ENCODE results near the gene RHPN2.
"Not testable (repeated sequence)": the region's sequence is repeated elsewhere in the genome, so short reads cannot be mapped to it uniquely, and the experiment has no call there.

Gene RHPN2

DNA sequence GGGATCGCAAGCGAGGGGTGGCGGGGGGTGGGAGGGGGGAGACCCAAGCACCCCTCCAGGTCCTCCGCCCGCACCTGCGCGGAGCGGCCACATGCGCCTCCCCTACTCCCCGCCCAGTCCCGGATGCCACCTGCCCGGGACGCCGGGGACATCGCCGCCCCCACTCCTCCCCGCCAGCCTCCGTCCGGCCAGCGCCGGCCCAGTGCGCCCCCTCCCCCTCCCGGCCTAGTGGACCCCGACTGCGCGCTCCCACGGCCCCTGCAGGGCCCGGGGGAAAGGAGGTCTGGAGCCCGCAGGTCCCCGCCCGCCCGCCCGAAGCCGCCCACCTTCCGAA lies 263 bp downstream of the RHPN2 start:
- no peak for DNase-seq (ENCODE audit: low spot score)

DNA sequence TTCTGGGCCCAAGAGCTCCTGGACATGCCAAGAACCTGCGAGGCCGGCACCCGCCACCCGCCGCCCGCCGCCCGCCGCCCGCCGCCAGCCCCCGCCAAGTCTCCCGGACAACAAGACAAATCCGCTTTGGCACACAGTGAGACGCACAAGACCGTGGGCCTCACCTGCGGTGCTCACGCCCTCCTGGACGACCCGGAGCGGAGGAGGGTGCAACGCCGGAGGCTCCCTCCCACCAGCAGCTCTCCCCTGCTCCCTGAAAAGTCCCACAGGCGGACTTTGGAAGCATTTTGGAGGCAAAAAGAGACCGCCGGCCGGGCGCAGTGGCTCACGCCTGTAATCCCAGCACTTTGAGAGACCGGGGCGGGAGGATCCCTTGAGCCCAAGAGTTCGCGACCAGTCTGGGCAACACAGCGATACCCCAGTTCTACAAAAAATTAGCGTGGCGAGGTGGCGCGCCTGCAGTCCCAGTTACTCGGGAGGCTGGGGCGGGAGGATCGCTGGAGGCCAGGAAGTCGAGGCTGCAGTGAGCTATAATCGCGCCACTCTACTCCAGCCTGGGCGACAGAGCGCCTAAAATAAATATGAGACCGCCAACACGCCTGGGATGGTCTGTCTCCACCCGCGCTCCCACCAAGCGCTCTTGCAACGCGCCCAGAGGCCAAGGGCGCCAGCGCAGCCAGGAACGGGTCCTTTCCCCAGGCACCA lies 783 bp downstream of the RHPN2 start:
- DNase-seq (ENCODE audit: low spot score) = no peak

DNA sequence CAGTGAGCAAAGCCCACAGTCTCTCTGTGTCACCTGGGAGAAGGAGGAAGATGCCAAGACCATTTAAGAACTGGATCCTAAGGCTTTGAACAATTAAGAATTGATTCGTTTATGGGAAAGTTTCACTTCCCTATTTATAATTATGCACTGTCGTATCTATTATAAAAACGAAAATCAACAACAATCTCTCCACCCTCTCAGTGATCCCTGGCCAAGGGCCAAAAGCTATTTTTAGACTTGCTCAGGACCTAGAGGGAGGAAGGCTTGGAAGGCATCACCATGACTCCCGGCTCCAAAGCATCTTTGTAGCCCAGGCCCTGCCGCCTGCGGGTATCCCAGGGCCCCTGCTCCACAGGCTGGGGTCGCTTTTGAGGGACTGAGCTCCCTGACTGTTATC lies 1.3 kb downstream of the RHPN2 start:
- no peak for DNase-seq (ENCODE audit: low spot score)

DNA sequence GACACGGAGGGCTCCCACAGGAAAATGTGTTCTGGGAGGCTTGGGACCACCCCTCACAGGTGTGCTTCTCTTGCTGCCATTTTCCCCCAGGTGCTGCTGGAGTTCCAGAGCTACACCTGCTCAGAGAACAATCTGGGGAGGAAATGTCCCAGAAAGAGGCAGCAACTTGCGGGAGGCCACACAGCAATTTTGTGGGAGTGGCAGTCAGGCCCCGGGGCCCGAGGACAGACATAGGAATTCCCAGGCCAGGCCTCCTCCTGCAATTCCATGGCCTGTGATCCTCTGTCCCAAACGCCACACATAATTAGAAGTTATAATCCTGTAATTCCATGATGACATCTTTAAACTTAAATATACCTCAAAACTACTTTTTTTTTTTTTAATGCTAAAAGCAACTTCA lies 1.8 kb downstream of the RHPN2 start:
- no peak for DNase-seq (ENCODE audit: low spot score)

DNA sequence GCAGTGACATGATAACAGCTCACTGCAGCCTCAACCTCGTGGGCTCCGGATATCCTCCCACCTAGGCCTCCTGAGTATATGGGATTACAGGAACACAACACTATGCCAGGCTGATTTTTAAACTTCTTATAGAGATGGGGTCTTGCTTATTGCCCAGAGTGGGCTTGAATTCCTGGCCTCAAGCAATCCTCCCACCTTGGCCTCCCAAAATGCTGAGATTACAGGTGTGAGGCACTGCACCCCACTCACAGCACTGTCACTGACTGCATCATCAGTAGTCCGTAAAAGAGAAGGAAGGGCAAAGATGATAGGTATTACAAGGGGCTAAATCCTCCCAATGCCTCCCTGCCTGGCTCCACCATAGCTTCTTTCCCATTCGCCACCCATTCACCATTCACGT lies 4.1 kb downstream of the RHPN2 start:
- DNase-seq (ENCODE audit: low spot score) = no peak

DNA sequence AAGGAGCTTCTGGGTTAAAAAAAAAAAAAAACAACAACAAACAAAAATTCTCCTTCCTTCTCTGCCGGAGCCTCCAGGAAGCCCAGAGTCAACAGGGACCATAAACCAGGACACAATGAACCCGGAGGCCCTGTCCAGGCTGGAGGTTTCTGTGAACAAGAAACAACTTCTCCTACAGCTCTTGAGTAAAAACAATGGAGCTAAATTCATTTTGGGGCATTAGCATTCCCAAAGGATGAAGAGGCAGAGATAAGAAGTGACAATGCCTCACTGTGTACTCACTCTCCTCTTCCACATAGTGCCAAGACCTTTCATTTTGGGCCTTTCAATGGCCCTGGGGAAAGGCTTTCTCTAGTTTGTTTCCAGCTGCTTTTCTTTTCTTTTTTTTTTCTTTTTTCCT lies 9.0 kb downstream of the RHPN2 start:
- DNase-seq (ENCODE audit: low spot score) = no peak

DNA sequence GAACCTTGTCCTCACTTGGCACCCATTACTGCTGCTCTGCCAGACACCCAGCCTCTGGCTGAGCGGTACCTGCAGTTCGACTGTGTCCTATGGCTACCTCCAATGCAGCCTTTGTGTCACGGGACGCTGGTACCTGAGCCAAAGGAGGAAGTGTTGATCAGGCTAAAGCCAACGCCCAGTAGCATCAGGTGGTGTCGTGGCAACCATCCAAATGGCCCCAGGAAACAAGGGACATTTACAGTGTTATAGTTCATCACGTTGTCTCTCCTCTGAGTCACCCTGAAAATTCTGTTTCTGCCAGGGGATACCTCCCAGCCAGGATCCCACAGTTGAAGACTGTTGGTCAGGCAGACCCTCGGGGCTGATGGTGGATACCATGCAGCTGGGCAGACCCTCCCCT lies 10.1 kb downstream of the RHPN2 start:
- no peak for DNase-seq (ENCODE audit: low spot score)

DNA sequence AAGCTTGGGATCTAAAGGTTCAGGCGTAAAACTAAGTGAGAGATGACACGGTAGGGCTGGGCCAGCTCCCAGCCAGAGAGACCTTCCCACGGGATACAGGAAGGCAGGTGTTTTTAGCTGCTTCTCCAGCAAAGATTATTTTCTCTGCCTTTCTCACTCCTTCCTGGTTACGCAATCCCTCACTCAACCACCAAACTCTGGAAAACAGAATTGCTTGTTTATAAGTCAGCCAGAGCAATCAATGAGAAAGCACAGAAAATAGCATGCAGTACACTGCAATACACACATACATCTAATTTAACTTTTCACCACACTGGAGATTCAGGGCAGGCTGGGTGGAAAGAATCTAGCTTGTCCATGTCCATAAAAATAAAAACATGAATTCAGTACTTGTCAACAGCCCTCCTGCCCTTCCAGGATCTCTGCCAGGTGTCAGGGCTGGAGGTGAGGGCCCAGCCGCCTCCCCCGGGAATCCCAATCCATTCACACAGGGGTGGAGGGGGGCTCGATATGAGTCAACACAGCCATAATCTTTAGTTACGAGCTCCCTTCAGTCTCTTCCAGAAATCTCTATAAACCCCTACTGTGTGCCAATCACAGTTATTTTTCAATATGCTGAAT lies 12.2 kb downstream of the RHPN2 start:
- DNase-seq (ENCODE audit: low spot score) = no peak

DNA sequence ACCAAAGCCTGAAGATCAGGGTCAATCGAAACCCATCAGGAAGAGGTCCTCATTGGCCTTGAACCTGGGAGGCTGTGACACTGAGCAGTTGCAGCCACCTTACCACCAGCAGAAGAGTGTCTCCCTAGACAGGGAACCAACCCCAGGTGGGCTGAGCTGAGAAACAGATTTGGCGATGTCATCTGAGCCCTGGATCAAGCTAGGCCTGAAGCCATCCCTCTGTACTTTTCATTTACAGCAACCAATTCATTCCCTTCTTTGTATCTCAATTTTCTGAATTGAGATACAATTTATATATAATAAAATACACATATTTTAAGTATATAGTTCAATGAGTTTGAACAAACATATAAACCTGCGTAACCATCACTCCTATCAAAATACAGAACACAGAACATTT lies 14.6 kb downstream of the RHPN2 start:
- no peak for DNase-seq (ENCODE audit: low spot score)

DNA sequence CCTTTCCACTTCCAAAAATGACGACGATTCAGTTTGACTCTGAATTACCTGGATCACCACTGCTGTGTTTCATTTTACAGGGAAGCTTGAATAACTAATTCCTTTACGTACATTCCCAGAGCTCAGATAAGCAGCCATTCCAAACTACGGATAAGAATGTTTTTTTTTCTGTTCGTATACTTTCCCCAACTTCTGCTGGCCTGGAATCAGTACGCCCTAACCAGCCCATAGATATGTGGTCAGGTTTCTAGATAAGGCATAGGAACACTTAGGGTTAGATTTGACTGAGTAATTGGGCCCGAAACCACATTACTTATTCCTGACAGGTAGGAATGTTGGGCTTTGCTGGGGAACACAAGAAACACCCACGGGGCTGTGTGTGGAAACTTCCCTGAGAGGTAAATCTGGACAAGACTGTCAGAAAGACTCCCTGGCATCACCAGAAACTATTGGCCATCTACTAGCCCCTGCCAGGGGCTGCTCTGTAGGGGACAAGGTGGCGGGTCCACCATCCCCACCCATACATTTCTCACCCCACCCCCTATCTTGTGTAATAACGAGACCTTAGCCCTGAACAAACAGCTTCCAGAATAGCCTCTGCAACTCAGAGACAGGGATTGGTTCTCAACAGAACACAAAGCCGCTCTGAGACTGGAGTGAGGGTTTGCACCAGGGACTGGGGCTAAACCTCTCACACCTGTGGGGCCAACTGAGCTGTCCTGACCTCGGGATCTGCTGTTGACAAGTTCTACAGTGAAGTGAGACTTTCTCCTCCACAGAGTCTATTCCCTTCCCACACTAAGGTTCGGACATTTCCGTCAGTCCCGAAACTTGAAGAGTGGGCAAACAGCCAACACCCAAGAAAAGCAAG lies 15.6 kb downstream of the RHPN2 start:
- DNase-seq (ENCODE audit: low spot score) = no peak

DNA sequence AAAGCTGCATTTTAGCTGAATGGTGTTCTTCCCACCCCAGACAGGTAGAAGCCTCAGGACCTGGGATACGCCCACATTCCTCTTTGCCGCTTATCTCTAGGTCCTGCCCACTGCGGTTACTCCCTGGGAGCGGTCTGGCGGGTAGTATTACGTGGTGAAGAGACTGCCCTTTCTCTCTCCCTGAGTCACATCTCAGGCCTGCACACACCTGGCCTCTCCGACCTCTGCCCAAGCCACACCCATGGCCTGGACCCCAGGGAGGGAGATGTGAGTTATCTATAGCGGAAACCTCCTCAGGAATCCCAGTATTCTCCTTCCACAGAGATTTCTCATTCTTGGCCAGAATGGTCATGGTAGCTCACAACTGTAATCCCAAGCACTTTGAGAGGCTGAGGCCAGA lies 17.3 kb downstream of the RHPN2 start:
- DNase-seq (ENCODE audit: low spot score) = no peak

DNA sequence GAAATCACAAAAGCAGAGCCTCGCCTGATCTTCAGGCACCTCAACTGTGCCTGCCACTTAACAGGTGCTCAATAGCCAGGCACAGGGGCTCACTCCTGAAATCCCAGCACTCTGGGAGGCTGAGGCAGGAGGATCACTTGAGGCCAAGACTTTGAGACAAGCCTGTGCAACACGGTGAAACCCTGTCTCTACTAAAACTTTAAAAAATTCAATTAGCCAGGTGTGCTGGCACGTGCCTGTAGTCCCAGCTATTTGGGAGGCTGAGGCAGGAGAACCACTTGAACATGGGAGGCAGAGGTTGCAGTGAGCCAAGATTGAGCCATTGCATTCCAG lies 22.9 kb downstream of the RHPN2 start:
- not testable (repeated sequence) for DNase-seq (ENCODE audit: low spot score)

DNA sequence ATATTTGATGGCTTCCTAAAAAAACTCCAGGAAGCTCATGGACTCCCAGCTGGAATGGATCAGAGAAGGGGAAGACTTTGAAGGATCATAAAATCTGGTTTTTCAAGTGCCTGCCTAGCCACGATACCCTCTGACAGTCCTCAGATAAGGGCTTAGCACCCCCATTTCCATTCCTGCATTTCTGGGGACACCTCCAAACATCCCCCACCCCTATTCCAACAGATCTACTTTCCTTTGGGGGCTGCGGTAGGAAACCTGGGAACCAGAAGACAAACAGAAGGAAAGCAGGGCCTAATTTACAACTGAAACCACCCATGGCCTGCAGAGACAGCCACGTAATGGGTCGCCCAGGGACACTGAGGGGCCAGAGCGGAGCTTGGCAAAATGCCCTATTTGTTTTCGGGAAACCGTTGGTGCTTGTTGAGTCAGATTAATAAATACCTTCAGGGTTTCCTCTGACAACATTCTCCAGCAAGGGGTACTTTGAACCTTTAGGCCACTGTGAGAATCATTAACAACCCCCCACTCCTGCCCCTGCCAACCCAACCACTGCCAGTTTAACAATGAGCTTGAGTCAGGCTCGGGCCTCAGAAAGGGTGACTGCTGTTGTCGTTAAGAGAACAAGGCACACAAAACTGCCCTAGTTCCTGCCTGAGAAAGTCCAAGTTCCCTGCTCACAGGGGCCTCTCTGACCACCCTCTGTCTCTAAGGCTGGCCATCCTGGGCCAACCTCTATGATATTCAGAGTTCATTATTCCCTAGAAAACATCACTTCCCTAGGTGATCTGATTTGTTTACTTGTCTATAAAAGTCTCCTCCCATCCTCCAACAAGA lies 23.5 kb downstream of the RHPN2 start:
- peak; percentile 52 for DNase-seq (ENCODE audit: low spot score)

DNA sequence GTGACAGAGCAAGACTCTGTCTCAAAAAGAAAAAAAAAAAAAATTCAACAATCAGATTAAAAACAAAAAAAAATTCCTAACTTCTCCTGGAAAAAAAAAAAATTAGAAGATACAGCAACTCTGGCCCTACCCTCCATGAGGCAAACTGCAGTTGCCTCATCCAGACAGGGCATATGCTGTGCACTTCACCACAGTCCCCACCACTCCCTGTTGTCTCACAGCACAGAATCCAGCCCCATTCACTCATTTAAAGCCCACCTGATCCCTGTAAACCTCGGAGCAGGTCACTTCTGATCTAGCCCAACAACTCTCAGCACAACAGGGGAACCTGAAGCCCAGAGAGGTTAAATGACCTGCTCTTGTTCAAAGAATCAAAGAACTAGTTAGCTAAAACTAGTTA lies 24.9 kb downstream of the RHPN2 start:
- DNase-seq (ENCODE audit: low spot score) = no peak

DNA sequence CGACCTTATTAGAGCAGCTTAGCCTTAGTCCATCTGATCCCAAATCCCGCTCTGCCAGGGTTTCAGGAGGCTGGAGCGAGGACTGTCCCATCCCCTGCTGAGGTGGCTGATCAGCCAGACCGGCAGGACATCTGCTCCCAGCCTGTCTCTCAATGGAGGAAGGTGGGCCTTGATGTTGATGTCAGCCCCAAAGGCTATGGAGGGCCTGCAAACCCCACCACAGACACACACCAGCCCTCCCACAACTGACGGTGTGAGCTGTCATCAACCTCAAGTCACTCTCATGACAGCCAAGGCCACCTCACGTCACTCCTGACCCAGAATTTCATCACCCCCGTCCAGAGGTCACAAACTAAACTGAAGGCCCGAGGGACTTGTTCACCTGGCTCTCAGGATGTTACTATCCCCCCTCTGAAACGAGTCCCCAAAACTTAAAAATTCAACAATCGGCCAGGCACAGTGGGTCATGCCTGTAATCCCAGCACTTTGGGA lies 25.5 kb downstream of the RHPN2 start:
- DNase-seq (ENCODE audit: low spot score) = no peak

DNA sequence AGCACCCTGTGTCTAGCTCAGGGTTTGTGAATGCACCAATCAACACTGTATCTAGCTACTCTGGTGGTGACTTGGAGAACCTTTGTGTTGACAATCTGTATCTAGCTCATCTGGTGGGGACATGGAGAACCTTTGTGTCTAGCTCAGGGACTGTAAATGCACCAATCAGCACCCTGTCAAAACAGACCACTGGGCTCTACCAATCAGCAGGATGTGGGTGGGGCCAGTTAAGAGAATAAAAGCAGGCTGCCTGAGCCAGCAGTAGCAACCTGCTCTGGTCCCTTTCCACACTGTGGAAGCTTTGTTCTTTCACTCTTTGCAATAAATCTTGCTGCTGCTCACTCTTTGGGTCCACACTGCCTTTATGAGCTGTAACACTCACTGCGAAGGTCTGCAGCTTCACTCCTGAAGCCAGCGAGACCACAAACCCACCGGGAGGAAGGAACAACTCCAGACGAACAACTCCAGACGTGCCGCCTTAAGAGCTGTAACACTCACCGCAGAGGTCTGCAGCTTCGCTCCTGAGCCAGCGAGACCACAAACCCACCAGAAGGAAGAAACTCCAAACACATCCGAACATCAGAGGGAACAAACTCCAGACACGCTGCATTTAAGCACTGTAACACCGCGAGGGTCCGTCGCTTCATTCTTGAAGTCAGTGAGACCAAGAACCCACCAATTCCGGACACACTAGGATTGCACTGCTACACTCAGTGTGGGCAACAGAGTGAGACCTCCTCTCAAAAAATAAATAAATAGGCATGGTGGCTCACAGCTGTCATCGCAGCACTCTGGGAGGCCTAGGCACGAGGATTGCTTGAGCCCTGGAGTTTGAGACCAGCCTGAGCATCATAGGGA lies 27.3 kb downstream of the RHPN2 start:
- DNase-seq (ENCODE audit: low spot score) = not testable (repeated sequence)

DNA sequence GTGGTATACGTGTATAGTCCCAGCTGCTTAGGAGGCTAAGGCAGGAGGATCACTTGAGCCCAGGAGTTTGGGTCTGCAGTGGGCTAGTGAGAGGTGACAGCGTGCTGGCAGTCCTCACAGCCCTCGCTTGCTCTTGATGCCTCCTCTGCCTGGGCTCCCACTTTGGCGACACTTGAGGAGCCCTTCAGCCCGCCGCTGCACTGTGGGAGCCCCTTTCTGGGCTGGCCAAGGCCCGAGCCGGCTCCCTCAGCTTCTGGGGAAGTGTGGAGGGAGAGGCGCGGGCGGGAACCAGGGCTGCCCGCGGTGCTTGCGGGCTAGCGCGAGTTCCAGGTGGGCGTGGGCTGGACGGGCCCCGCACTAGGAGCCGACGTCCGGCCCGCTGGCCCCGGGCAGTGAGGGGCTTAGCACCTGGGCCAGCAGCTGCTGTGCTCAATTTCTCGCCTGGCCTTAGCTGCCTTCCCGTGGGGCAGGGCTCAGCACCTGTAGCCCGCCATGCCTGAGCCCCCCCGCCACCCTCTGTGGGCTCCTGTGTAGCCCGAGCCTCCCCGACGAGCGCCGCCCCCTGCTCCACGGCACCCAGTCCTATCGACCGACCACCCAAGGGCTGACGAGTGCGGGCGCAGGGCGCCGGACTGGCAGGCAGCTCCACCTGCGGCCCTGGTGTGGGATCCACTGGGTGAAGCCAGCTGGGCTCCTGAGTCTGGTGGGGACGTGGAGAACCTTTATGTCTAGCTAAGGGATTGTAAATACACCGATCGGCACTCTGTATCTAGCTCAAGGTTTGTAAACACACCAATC lies 28.1 kb downstream of the RHPN2 start:
- not testable (repeated sequence) for DNase-seq (ENCODE audit: low spot score)

DNA sequence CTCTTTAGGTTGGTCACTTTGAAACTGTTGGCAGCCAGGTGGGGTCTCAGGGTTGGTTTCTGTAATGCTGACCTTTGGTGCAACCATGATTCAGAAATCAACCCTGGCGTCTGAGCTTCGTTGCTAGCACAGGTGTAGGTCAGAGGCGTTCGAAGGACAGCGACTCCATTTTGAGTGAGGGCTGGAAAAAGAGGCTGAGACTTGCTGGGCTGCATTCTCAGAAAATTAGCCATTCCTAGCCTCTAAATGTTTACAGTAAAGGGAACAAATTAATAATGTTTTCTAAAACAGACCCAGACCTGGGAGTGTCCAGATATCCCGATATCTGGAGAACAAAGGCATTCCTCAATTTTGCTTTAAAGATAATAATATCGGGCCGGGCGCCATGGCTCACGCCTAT lies 29.2 kb downstream of the RHPN2 start:
- no peak for DNase-seq (ENCODE audit: low spot score)

DNA sequence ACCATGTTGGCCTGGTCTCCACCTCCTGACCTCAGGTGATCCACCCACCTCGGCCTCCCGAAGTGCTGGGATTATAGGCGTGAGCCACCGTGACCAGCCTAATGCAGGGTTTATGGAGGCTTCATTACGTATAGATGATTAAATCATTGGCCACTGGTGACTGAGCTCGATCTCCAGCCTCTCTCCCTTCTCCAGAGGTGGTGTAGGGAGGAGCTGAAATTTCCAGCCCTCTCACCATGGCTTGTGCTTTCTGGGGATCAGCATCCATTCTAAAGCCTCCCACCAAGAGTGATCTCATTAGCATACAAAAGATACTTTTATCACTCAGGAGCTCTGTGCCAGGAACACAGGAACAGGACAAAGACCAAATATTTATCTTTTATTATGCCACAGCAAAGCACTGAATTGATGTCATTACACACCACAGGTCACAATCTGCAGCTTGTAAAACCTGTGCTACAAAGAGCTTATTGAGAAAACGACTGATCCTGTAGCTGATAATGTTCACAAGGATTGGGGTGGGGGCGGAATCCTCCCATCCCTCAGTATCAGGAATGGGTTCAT lies 32.4 kb downstream of the RHPN2 start:
- no peak for DNase-seq (ENCODE audit: low spot score)

DNA sequence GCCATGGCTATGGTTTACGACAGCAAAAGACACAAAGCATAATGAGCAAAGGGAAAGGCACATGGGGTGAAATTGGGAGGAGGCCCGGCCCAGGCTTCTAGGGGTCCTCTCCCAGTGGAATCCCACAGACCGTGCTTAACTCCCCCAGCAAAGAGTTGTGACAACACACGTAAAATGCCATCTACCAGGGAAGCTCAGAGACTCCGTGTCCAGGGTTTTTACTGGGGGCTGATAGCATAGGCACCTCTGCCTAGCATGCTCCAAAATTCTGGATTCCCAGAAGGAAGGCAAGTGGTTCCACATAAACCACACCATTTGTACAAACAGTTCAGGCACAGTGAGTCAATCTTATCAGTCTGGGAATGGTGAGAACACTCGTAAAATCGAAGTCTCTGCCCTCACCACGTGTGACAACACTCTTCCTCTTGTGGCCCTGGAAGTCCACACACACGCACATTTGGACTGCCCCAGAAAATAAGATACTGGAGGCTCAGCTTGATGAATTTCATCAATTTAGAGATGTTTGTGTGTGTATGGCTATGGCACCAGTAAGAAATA lies 34.9 kb downstream of the RHPN2 start:
- DNase-seq (ENCODE audit: low spot score) = no peak

Data from Ammon's horn (tissue), 1 donor.